Activated T-helper 17 cell treated with anti-CD3 and anti-CD28 coated beads, Interleukin-2, amount 50 U/mL, for 72 hours (primary cell): Measurements from ENCODE around the gene EXOSC6. TPM values are rescaled to one million over a fixed set of nuclear protein-coding genes. Genes with fewer than 3 reads are reported as not detected.
"Not testable (repeated sequence)": the region's sequence is repeated elsewhere in the genome, so short reads cannot be mapped to it uniquely, and the experiment has no call there.

Experiments
- ATAC-seq: fragments of 150-1000 bp; cut with Tn5 transposase; replicated peaks from 2 replicates; pipeline ENCODE4 v1.10.0; 2021; ENCODE audit warnings: mild to moderate bottlenecking, moderate library complexity
- H3K27ac Mint-ChIP-seq: one replicate; pipeline ENCODE4 v1.8.0; 2022; ENCODE audit warnings: mixed read lengths
- H3K27me3 Mint-ChIP-seq: one replicate; pipeline ENCODE4 v1.8.0; 2022; ENCODE audit warnings: mixed read lengths
- H3K36me3 Mint-ChIP-seq: one replicate; pipeline ENCODE4 v1.8.0; 2022; ENCODE audit warnings: low read depth, mild to moderate bottlenecking, mixed read lengths
- H3K4me1 Mint-ChIP-seq: one replicate; pipeline ENCODE4 v1.8.0; 2022; ENCODE audit warnings: mixed read lengths
- H3K4me3 Mint-ChIP-seq: one replicate; pipeline ENCODE4 v1.8.0; 2022; ENCODE audit warnings: mild to moderate bottlenecking, mixed read lengths
- H3K9me3 Mint-ChIP-seq: one replicate; pipeline ENCODE4 v1.8.0; 2022; ENCODE audit warnings: mixed read lengths
- total RNA-seq, 2 donors: library from RNA; stranded (reverse); gene quantifications; one replicate each; pipeline ENCODE4 v1.2.3, GENCODE V29; 2022

EXOSC6 gene
- total RNA-seq = 10 to 100 TPM; 19.2 to 33.6 TPM

DNA sequence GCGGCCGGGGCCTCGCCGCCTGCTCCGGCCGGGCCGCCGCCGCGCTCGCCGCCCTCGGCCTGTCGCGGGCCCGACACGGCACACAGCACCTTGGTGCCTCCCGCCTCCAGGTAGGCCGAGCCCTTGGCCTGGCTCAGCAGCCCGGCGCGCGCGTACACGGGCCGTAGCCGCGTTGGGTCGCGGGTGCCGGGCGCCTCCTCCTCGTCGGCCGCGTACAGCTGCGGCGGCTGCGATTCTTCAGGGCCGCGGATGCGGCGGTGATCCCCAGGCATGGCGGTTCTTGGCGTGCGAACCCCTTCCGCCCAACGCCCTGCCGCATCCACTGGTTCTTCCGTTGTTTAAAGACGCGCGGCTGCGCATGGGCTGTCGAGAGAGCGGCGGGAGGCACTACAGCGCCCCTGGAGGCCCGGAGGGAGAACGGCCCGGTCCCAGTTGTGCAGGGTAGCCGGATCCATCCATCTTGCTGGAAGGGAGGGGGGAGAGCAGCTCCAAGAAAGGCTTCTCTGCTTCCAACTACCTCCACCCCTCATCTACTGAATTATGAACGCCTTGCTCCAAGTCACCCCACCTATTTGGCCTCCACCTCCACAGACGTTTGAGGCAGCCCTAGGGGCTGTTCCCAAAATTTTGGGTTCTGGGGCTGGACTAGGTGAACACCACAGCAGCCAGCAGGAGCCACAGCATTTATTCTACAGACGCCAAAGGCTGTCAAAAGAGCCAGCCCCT lies at the start of gene EXOSC6:
EXOSC6 (minus strand) TSS at position 312 of the 726 bp plus-strand sequence; CDS start at position 272, 40 bp downstream.
- no peaks in the 10 kb centered on the region for H3K9me3 Mint-ChIP-seq
- H3K4me1 Mint-ChIP-seq = peaks cover 9% of the 10 kb centered on the region
- H3K27ac Mint-ChIP-seq = peak within 1 kb of the TSS; percentile 89
- H3K36me3 Mint-ChIP-seq = peaks cover 80% of the 10 kb centered on the region
- peak within 1 kb of the TSS; percentile 84 for H3K4me3 Mint-ChIP-seq
- ATAC-seq = peak; percentile 92
- H3K27me3 Mint-ChIP-seq = no peaks in the 10 kb centered on the region

DNA sequence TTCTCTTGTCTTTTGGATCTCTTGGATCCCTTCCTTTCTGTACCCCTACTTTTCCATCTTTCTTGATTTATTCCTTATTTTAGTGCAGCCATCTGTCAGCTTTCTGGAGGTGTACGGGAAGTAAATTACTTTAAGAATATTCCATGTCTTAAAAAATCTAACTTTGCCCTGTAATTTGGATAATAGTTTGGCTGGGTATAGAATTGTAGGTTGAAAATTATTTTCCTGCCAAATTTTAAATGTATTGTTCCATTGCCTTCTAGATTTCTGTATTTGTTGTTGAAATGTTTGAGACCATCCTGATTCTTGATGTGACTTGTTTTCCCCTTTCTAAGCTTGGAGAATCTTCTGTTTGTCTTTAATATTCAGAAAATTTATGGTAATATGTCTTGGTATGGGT lies 49.4 kb upstream of the EXOSC6 start:
- no peak for ATAC-seq
- no peak overlapping the region for H3K27ac Mint-ChIP-seq
- peaks cover 39% of the 10 kb centered on the region for H3K4me1 Mint-ChIP-seq
- no peaks in the 10 kb centered on the region for H3K27me3 Mint-ChIP-seq
- H3K9me3 Mint-ChIP-seq = peaks cover 10% of the 10 kb centered on the region
- peak overlapping the region; percentile 94 for H3K4me3 Mint-ChIP-seq
- H3K36me3 Mint-ChIP-seq = peaks cover 48% of the 10 kb centered on the region

DNA sequence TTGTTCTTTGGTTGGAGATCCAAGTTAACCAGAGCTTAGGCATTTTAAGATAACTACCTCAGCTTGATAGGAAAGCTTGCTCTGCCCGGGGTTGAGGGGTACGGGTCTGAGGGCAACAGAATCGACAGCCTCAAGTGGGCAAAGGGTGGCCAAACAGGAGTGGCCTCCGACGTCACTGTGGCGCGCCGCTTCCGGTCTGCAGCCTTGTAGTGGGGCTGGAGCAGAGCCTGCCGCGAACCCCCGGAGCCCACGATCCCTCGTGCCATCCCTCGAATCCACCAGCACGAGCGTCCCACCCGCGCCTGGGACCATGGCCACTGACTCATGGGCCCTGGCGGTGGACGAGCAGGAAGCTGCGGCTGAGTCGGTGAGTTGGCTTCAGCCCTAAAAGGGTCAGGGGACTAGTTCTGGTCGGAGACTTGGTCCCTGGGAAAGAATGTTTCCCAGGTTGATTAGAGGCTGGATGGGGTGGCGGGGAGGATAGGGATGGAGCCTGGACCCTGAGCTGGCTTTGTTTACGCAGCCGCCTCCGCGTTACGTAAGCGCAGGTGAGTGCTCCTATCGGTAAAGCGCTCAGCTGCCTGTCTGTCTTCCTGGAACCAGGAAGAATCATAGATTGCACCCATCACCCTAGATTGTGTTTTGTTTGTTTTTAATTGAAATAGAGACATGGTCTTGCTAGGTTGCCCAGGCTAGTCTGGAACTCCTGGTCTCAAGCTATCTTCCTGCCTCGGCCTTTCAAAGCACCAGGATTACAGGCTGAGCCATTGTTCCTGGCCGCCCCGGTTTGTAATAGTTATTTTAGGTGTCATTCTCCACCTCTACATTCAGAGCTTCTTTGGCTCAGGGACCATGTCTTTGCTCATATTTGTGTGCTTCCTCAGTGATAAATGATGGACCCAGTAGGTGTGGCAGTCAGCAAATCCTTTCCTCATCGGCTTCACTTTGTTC lies 47.5 kb upstream of the EXOSC6 start, which contains the start of gene DDX19B:
DDX19B (plus strand) TSS at position 199 of the 951 bp plus-strand sequence; CDS start at position 311, 112 bp downstream.
- Mint-ChIP-seq H3K36me3 (peaks cover 40% of the 10 kb centered on the region), H3K9me3 (peaks cover 10% of the 10 kb centered on the region), H3K27ac (peak within 1 kb of the TSS; percentile 96), H3K4me3 (peak within 1 kb of the TSS; percentile 94), H3K27me3 (no peaks in the 10 kb centered on the region), H3K4me1 (peaks cover 33% of the 10 kb centered on the region)
- ATAC-seq = peak; percentile 87

DNA sequence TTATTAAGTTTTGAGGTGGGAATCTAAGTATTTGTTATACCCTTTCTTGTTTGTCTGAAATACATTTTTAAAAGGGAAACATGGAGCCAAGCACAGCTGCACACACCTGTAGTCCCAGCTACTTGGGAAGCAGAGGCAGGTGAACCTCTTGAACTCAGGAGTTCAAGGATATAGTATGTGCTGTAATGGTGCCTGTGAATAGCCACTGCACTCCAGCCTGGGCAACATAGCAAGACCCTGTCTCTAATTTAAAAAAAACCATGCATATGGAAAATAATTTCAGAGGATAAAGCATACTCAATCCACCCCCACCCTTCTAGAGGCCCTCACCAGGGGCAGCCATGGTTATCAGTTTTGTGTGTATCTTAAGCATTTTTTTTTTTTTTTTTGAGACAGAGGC lies 43.9 kb upstream of the EXOSC6 start:
- no peak overlapping the region for H3K27ac Mint-ChIP-seq

DNA sequence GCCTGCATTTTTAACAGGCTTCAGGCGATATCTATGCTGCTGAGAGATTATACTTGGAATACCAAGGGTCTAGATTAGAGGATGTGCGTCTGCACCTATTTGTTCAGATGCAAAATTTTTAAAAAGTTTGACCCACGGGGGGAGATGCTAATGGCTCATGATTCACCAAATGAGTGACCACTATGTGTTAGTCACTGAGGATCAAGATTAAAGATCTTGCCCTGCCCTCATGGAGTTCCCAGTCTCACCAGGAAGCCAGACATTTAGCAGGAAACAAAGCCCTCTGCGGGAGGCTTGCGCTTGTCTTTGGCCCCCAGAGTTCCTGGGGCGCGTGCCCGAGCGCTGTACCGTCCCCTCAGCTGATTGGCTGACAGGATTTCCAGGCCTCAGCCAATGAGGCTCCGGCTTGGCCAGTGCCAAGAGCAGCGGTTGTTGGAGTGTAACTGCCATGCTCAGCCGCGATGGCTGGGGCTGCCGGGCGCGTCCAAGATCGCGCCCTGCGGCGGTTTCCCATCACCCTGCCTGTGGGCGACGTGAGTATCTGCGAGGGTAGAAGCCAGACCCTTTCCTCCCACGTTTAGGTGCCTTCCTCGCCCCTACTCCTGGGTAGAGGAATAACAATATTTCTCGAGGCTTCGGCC lies 42.8 kb upstream of the EXOSC6 start:
- peaks cover 6% of the 10 kb centered on the region for H3K36me3 Mint-ChIP-seq
- ATAC-seq = no peak
- H3K4me3 Mint-ChIP-seq = no peak overlapping the region
- H3K27me3 Mint-ChIP-seq = no peaks in the 10 kb centered on the region
- no peaks in the 10 kb centered on the region for H3K9me3 Mint-ChIP-seq
- H3K27ac Mint-ChIP-seq = no peak overlapping the region
- peaks cover 7% of the 10 kb centered on the region for H3K4me1 Mint-ChIP-seq

More for the DNA sequence above, 43.9 kb upstream of the EXOSC6 start:
- H3K36me3 Mint-ChIP-seq = peaks cover 14% of the 10 kb centered on the region
- peaks cover 14% of the 10 kb centered on the region for H3K4me1 Mint-ChIP-seq
- H3K27me3 Mint-ChIP-seq = no peaks in the 10 kb centered on the region
- H3K4me3 Mint-ChIP-seq = no peak overlapping the region
- no peak for ATAC-seq
- no peaks in the 10 kb centered on the region for H3K9me3 Mint-ChIP-seq

DNA sequence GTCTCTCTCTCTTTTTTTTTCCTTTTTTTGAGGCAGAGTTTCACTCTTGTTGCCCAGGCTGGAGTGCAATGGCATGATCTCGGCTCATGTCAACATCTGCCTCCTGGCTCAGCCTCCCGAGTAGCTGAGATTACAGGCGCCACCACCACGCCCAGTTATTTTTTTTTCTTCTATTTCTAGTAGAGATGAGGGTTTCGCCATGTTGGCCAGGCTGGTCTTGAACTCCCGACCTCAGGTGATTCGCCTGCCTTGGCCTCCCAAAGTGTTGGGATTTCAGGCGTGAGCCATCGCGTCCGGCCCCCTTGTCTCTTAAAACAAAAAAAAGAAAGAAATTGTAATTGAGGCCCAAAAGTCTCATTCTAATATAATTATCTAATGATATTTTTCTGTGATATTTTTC lies 40.4 kb upstream of the EXOSC6 start:
- not testable (repeated sequence) for ATAC-seq, H3K27ac Mint-ChIP-seq, H3K9me3 Mint-ChIP-seq, H3K4me1 Mint-ChIP-seq, H3K27me3 Mint-ChIP-seq, H3K4me3 Mint-ChIP-seq
- peaks cover 16% of the 10 kb centered on the region for H3K36me3 Mint-ChIP-seq

DNA sequence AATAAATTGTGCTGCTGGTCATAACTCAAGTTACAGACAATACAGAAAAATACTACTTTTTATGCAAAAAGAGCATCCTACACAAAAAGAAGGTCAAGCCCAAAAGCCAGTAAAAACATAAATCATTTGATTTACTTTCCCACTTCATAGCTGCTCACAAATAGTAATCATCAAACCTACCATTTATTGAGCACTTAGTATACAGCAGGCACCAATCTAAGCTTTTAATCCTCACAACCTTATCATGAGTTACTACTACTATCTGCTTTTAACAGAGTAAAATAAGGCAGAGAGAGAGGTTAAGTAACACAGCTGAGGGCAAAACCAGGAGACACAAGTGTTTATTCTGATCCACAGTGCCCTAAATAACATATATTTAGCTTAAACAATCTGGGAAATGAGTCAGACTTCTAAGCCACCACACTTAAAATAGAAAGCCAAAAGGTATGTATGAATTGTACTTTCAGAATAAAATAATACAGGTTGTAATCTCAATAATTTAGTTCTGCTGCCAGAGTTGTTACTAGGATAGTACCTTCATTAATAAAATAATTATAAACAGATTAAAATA lies 39.3 kb upstream of the EXOSC6 start:
- no peak for ATAC-seq
- H3K4me1 Mint-ChIP-seq = no peaks in the 10 kb centered on the region
- H3K9me3 Mint-ChIP-seq = no peaks in the 10 kb centered on the region
- no peaks in the 10 kb centered on the region for H3K27me3 Mint-ChIP-seq
- H3K27ac Mint-ChIP-seq = peak overlapping the region; percentile 48
- H3K4me3 Mint-ChIP-seq = no peak overlapping the region
- H3K36me3 Mint-ChIP-seq = peaks cover 17% of the 10 kb centered on the region

DNA sequence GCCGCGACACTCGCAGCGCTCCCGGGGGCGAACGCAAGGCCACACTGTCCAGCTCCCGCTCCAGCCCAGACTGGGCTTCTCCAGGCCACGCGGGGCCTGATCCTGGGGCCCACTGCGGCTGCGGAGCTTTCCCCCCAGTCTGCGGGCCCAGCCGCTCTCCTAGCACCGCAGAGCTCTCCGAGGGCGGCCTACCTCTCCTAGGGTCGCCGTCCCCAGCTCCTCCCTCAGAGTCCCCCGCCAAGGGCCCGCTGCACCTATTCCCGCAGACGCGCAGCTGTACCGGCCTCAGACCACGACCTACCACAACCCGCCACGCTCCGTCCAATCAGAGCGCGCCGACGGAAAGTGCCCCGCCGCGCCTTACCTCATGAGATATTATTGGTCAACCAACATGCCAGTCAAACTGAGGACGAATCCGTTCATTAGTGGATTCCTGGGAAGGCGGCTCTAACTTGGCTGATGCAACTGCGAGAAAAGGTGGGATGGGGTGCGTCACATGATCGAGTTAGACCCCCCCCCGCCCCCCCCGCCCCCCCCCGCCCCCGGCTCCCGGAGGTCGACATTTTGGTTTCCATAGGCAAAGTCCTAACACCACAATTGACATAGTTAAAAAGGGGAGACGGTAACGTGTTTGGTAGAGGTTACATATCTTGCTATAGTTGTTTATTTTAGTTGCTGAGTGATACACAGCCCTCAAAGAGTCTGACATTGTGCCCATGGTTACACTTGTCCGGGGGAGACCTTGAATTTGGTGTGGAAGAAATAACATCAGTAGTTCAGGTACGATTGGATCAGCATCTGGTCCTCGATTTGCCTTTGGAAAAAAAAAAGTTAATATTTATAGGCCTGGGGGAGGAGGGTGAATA lies 37.7 kb upstream of the EXOSC6 start, which contains the start of gene AARS1:
AARS1 (minus strand) TSS at position 278 of the 866 bp plus-strand sequence. CDS start 6,743 bp downstream, outside the sequence.
- Mint-ChIP-seq H3K36me3 (peaks cover 31% of the 10 kb centered on the region), H3K27me3 (no peaks in the 10 kb centered on the region), H3K27ac (peak within 1 kb of the TSS; percentile 90), H3K4me1 (no peaks in the 10 kb centered on the region), H3K9me3 (no peaks in the 10 kb centered on the region), H3K4me3 (peak within 1 kb of the TSS; percentile 84)
- peak; percentile 99 for ATAC-seq

DNA sequence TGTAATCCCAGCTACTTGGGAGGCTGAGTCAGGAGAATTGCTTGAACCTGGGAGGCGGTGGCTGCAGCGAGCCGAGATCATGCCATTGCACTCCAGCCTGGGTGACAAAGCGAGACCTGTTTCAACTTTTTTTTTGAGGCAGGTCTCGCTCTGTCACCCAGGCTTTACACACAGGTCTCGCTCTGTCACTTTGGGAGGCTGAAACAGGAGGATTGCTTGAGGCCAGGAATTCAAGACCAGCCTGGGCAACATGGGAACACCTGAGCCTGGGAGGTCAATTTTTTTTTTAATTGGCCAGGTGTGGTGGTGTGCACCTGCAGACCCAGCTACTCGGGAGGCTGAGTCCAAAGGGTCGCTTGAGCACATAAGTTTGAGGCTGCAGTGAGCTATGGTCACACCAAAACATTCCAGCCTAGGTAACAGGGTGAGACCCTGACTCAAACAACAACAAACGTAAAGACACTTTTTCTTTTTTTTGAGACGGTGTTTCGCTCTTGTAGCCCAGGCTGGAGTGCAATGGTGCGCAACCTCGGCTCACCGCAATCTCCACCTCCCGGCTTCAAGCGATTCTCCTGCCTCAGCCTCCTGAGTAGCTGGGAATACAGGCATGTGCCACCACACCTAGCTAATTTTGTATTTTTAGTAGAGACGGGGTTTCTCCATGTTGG lies 35.7 kb upstream of the EXOSC6 start:
- H3K4me1 Mint-ChIP-seq, ATAC-seq, H3K9me3 Mint-ChIP-seq, H3K27me3 Mint-ChIP-seq: not testable (repeated sequence)
- Mint-ChIP-seq H3K4me3 (peak overlapping the region; percentile 84), H3K36me3 (peaks cover 51% of the 10 kb centered on the region), H3K27ac (peak overlapping the region; percentile 90)

DNA sequence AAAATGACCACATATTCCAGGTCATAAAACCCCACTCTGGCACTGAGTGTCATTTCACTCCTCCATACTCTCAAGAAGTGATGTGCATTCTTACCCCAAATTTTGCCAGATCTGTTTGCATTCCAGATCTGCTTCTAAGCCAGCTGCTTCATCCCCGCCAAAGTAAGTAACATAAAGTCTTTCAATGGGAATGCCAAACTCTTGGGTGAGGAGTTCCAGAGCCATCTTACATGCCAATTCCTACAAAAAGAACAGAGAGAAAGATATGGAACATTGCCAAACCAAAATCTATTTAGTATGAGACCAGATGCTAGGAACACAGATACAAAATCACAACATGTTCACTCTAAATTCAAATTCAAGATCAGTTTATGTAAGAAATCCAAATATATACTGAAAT lies 24.7 kb upstream of the EXOSC6 start:
- H3K4me1 Mint-ChIP-seq = peaks cover 4% of the 10 kb centered on the region
- no peak overlapping the region for H3K27ac Mint-ChIP-seq
- no peaks in the 10 kb centered on the region for H3K9me3 Mint-ChIP-seq
- ATAC-seq = no peak
- H3K27me3 Mint-ChIP-seq = no peaks in the 10 kb centered on the region
- H3K36me3 Mint-ChIP-seq = peaks cover 96% of the 10 kb centered on the region
- H3K4me3 Mint-ChIP-seq = no peak overlapping the region

DNA sequence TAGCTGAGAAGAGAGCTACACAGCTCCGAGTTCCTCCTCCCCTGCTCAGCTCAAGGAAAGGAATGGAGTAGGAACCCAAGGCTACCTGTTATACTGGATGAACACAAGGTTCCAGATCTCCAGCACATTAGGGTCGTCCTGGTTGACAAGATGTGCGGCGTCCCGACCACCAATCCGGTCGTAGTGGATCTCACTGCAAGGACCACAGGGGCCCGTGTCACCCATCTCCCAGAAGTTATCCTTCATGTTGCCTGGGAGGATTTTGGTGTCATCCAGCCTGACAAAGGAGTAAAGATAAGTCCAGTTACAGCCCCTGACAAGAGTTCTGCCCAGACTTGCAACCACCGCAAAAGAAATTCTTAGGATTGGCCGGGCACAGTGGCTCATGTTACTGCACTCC lies 20.0 kb upstream of the EXOSC6 start:
- Mint-ChIP-seq H3K36me3 (peaks cover 100% of the 10 kb centered on the region), H3K9me3 (no peaks in the 10 kb centered on the region), H3K27ac (no peak overlapping the region), H3K4me3 (no peak overlapping the region), H3K27me3 (no peaks in the 10 kb centered on the region), H3K4me1 (peaks cover 4% of the 10 kb centered on the region)
- ATAC-seq = no peak

DNA sequence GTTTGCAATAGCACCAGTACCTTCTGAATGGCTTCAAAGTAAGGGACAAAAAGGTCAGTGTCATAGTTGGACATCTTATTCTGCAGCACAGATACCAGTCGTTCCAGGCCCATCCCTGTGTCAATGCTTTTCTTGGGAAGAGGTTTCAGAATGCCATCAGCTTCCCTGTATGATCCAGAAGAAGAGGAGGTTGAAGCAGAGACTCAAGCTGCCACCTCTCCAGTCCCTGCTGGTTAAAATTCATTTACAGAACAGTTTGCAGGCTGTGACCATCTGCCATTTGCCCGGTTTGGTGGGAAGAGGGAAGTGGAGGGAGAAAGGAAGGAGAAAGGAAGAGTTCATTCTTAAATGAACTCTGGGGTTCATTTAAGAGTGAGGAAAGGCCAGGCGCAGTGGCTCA lies 18.4 kb upstream of the EXOSC6 start:
- Mint-ChIP-seq H3K36me3 (peaks cover 98% of the 10 kb centered on the region), H3K9me3 (no peaks in the 10 kb centered on the region), H3K27me3 (no peaks in the 10 kb centered on the region), H3K4me1 (no peaks in the 10 kb centered on the region), H3K27ac (no peak overlapping the region), H3K4me3 (no peak overlapping the region)
- no peak for ATAC-seq

DNA sequence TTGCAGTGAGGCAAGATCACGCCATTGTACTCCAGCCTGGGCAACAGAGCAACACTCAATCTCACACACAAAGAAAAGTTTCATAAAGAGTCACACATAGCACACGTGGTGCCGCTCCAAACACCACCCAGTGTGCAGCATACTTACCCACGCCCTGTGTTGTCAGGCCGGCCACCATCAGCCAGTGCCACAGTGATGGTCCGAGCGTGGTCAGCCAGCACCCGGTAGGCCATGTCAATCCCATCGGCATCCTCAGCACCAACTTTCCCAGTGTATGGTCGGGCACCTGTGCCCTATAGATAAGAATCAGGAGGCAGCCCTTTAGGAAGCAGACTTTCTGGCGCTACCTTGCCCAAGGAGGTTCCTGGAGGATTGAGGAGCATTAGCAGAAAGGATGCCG lies 17.7 kb upstream of the EXOSC6 start:
- Mint-ChIP-seq H3K4me1 (no peaks in the 10 kb centered on the region), H3K27me3 (no peaks in the 10 kb centered on the region), H3K27ac (no peak overlapping the region), H3K4me3 (no peak overlapping the region), H3K36me3 (peaks cover 98% of the 10 kb centered on the region), H3K9me3 (no peaks in the 10 kb centered on the region)
- ATAC-seq = no peak
